GM23248 (cell line): ENCODE data around the gene F2RL2. TPM values are rescaled to one million over a fixed set of nuclear protein-coding genes. Genes with fewer than 3 reads are reported as not detected.
A peak's percentile ranks its signal among the peaks of the same experiment; 100 is the strongest.

Experiments
- DNase-seq: peaks from one replicate; pipeline ENCODE4 v3.0.0-alpha.2; 2015
- H2AFZ ChIP-seq: fragments of 200-600 bp; sonication (generic); 2 replicates; pipeline ENCODE4 v1.6.1; 2016; ENCODE audit warnings: antibody characterized with exemption
- H3F3A ChIP-seq: fragments of 200-600 bp; sonication (generic); 2 replicates; pipeline ENCODE4 v1.6.1; 2016; ENCODE audit warnings: mild to moderate bottlenecking, antibody characterized with exemption, mixed run types; ENCODE audit not compliant: insufficient read depth
- H3K27ac ChIP-seq: fragments of 200-600 bp; sonication (generic); 2 replicates; pipeline ENCODE4 v1.5.1; 2016; ENCODE audit warnings: mild to moderate bottlenecking
- H3K27me3 ChIP-seq: fragments of 200-600 bp; sonication (generic); replicated peaks from 2 replicates; pipeline ENCODE4 v1.6.1; 2016; ENCODE audit warnings: mild to moderate bottlenecking; ENCODE audit not compliant: insufficient read depth
- H3K36me3 ChIP-seq: fragments of 200-600 bp; sonication (generic); 2 replicates; pipeline ENCODE4 v1.6.1; 2016; ENCODE audit warnings: low read depth, mild to moderate bottlenecking
- H3K4me1 ChIP-seq: fragments of 200-600 bp; sonication (generic); 2 replicates; pipeline ENCODE4 v1.6.1; 2016; ENCODE audit warnings: mild to moderate bottlenecking; ENCODE audit not compliant: insufficient read depth
- H3K4me2 ChIP-seq: fragments of 200-600 bp; sonication (generic); one replicate; pipeline ENCODE4 v1.6.1; 2016; ENCODE audit warnings: mild to moderate bottlenecking; ENCODE audit not compliant: unreplicated experiment
- H3K4me3 ChIP-seq: fragments of 200-600 bp; sonication (generic); 2 replicates; pipeline ENCODE4 v1.5.1; 2016; ENCODE audit warnings: mild to moderate bottlenecking
- H3K79me2 ChIP-seq: fragments of 200-600 bp; sonication (generic); 2 replicates; pipeline ENCODE4 v1.6.1; 2016; ENCODE audit warnings: mild to moderate bottlenecking; ENCODE audit not compliant: insufficient read depth
- H3K9ac ChIP-seq: fragments of 200-600 bp; sonication (generic); 2 replicates; pipeline ENCODE4 v1.6.1; 2016; ENCODE audit warnings: mild to moderate bottlenecking
- H3K9me2 ChIP-seq: fragments of 200-600 bp; sonication (generic); 2 replicates; pipeline ENCODE4 v1.6.1; 2016; ENCODE audit warnings: mixed run types, mild to moderate bottlenecking, moderate library complexity; ENCODE audit not compliant: insufficient read depth
- H3K9me3 ChIP-seq: fragments of 200-600 bp; sonication (generic); one replicate; pipeline ENCODE4 v1.6.1; 2017; ENCODE audit warnings: low read depth
- H4K20me1 ChIP-seq: fragments of 200-600 bp; sonication (generic); 2 replicates; pipeline ENCODE4 v1.6.0; 2016; ENCODE audit not compliant: insufficient read depth
- EZH2 ChIP-seq: fragments of 200-600 bp; sonication (generic); IDR thresholded peaks from 2 replicates; pipeline ENCODE4 v1.6.1; 2018; ENCODE audit warnings: antibody characterized with exemption, mild to moderate bottlenecking; ENCODE audit not compliant: insufficient read depth, poor library complexity, severe bottlenecking
- EZH2phosphoT487 ChIP-seq: fragments of 200-600 bp; sonication (generic); IDR thresholded peaks from 2 replicates; pipeline ENCODE4 v1.6.1; 2018; ENCODE audit warnings: antibody characterized with exemption, moderate library complexity, mild to moderate bottlenecking, low read depth; ENCODE audit not compliant: insufficient read depth
- WGBS, 2 experiments: methylation state at CpG; one replicate each; pipeline ENCODE4 v1.1.6; 2015 to 2017; ENCODE audit warnings: low lambda C conversion rate in 2 of 2, low coverage in 1 of 2; ENCODE audit errors: missing lambda C conversion rate in 2 of 2; 5-methylcytosine and 5-hydroxymethylcytosine counted together
- in situ Hi-C: fragments of 300-500 bp; cut with MboI; formaldehyde crosslinking; loops from 2 replicates; pipeline ENCODE4 v1.15.0; 2020
- polyA plus RNA-seq: library from polyadenylated mRNA; unstranded; fragments of >200 nt; fragmentation: Nextera tagmentation; extraction: Ambion mirVana; gene quantifications from 2 replicates; pipeline ENCODE4 v1.2.1, GENCODE V29; 2016
- total RNA-seq: library from RNA; depleted of rRNA; stranded (reverse); fragments of >200 nt; shearing (Covaris generic); gene quantifications from 2 replicates; pipeline ENCODE4 v1.2.3, GENCODE V29; 2014; rRNA removed

F2RL2 gene
- total and polyA plus RNA-seq, 2 experiments from 2014 or later = not detected

DNA sequence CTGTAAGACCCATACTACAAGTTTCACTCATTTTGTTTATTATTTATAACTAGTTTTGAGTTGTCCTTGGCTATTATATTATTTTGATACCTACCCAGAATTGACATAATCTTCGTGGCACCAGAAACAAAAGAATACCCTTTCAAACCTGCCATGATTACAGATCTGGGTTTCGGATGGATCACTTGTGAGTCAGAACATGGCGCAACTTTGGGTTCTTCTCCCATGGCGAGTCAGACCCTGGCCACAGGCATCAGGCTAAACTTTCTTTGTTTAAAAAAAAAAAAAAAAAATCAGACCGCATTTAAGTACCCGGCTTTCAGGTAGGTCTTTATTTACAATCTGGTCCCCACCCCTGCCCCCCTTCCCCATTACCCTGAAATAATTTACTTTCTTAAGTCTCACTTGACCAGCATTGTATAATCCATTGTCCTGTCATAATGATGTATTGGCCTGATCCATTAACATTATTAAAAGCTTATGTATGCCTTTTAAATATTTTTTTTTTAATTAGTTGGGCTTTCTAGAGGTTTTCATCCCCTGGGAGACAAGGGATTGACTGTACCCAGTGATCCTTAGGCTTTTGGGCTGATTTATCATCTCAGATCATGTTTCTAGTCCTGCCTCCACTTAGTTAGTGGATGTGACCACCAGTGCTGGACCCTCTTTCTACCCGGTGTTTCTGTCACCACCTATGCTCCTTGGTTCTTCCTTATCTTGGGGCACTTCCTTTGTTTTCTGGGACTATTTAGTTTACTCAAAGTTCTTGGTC lies 43.9 kb downstream of the F2RL2 start:
- H3K4me3 ChIP-seq = no peak overlapping the region
- no peak overlapping the region for H3K27ac ChIP-seq
- H3K36me3 ChIP-seq = no peaks in the 10 kb centered on the region
- H3K9ac ChIP-seq = no peak overlapping the region
- no peaks in the 10 kb centered on the region for H4K20me1 ChIP-seq
- WGBS, 2 experiments = 37 to 41% methylated on average over 7 of the region's 7 CpGs
- peaks cover 43% of the 10 kb centered on the region for H3K27me3 ChIP-seq
- no peaks in the 10 kb centered on the region for H3K4me1 ChIP-seq
- no peaks in the 10 kb centered on the region for H3K79me2 ChIP-seq
- in situ Hi-C loops = no loop called here
- no peak overlapping the region for H2AFZ ChIP-seq
- peak; percentile 55 for DNase-seq
- TF ChIP-seq EZH2 (no peak), EZH2phosphoT487 (no peak)
- H3K9me2 ChIP-seq = no peaks in the 10 kb centered on the region
- no peaks in the 10 kb centered on the region for H3F3A ChIP-seq
- H3K4me2 ChIP-seq = no peak overlapping the region
- H3K9me3 ChIP-seq = no peaks in the 10 kb centered on the region

DNA sequence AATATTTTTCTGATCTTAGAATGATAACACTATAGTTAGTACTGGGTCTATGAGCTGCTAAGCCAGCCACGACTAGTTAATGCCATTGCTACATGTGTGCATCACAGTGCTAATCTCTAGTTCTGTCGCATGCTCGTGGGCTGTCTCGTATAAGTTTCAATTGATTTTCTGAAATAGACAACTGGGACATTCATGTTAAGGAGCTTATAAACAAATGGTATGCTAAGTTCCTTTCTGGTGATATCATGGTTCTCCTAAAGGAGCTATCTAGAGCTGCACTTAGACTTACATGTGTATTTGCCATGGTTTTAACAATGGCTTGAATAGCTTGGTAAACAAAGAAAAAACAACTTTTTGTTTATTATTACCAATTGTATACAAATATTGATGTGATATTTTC lies 46.2 kb downstream of the F2RL2 start:
- Histone ChIP-seq H3K9me2 (no peaks in the 10 kb centered on the region), H3F3A (no peaks in the 10 kb centered on the region), H3K4me1 (no peaks in the 10 kb centered on the region), H3K4me2 (no peak overlapping the region), H3K36me3 (no peaks in the 10 kb centered on the region), H3K9me3 (no peaks in the 10 kb centered on the region), H3K79me2 (no peaks in the 10 kb centered on the region), H4K20me1 (no peaks in the 10 kb centered on the region), H2AFZ (no peak overlapping the region), H3K27ac (no peak overlapping the region), H3K27me3 (peaks cover 35% of the 10 kb centered on the region), H3K4me3 (no peak overlapping the region), H3K9ac (no peak overlapping the region)
- WGBS, 2 experiments = 55 to 60% methylated on average over 4 of the region's 4 CpGs
- DNase-seq = no peak
- in situ Hi-C loops = no loop called here
- TF ChIP-seq EZH2phosphoT487 = no peak
- TF ChIP-seq EZH2 = no peak

DNA sequence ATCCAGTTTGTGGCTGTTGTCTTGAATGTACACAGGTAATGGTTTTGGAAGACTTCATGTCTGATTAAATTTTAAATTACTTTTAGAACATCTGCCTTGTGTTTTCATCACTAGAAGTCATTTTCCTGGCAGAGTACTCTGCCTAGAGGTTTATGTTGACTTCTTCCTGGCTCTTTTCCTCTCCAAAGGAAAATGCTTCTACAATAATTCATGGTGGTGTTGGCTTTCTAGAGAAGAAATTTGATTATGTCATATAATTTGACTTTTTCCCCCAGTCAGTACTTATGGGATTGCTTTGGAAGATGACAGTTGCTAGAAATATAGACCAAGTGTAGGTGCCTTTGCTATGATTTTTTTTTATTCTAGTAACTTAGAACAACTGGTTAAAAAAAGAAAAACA lies 46.8 kb downstream of the F2RL2 start:
- no peak overlapping the region for H3K4me3 ChIP-seq
- H3K27me3 ChIP-seq = peaks cover 29% of the 10 kb centered on the region
- DNase-seq = no peak
- H3K4me1 ChIP-seq = no peaks in the 10 kb centered on the region
- in situ Hi-C loops = no loop called here
- no peak overlapping the region for H3K4me2 ChIP-seq
- H2AFZ ChIP-seq = no peak overlapping the region
- H3K9ac ChIP-seq = no peak overlapping the region
- H3K9me2 ChIP-seq = no peaks in the 10 kb centered on the region
- no peak overlapping the region for H3K27ac ChIP-seq
- H3K36me3 ChIP-seq = no peaks in the 10 kb centered on the region
- no peaks in the 10 kb centered on the region for H4K20me1 ChIP-seq
- no peaks in the 10 kb centered on the region for H3K79me2 ChIP-seq
- H3K9me3 ChIP-seq = no peaks in the 10 kb centered on the region
- no peaks in the 10 kb centered on the region for H3F3A ChIP-seq
- no peak for TF ChIP-seq EZH2phosphoT487
- no peak for TF ChIP-seq EZH2

DNA sequence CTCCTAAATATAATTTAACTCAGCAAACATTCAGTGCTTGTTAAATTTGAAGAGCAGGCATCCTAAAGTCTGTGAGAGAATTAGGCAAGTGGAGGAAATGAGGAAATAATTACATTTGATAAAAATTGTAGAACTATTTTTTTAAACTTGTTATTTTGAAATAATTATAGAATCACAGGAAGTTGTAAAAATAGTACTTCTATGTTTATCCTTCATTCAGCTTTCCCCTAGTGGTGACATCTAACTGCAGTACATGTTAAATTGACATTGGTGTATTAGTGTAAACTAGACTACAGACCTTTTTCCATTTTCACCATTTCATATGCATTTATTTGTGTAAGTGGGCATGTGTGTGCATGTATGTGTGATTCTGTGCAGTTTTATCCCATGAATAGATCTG lies 51.6 kb downstream of the F2RL2 start:
- no peaks in the 10 kb centered on the region for H3K79me2 ChIP-seq
- in situ Hi-C loops = no loop called here
- DNase-seq = no peak
- no peaks in the 10 kb centered on the region for H3F3A ChIP-seq
- H3K4me3 ChIP-seq = no peak overlapping the region
- no peak overlapping the region for H2AFZ ChIP-seq
- no peak for TF ChIP-seq EZH2
- TF ChIP-seq EZH2phosphoT487 = no peak
- H3K9me2 ChIP-seq = no peaks in the 10 kb centered on the region
- H3K4me2 ChIP-seq = no peak overlapping the region
- no peak overlapping the region for H3K27ac ChIP-seq
- H3K9ac ChIP-seq = no peak overlapping the region
- H3K9me3 ChIP-seq = no peaks in the 10 kb centered on the region
- no peaks in the 10 kb centered on the region for H4K20me1 ChIP-seq
- peaks cover 18% of the 10 kb centered on the region for H3K27me3 ChIP-seq
- H3K4me1 ChIP-seq = no peaks in the 10 kb centered on the region
- H3K36me3 ChIP-seq = no peaks in the 10 kb centered on the region

DNA sequence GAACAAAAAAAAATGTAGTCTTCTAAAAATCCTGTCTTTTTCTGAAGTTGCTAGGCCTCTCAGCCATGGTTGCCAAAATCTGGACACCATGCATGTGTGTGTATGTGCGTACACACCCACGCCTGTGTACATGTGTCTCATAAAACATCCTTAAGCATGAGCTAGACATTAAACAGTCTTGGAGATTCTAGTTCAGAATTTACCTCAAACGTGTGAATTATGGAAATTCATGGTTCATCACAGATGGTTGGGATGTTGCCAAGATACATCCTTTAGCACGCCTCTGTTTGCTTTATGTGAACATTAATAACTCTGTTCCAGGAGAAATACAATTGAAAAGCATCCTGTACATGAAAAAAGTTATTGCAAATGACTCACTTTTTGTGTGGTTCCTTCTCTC lies 53.0 kb downstream of the F2RL2 start:
- no peaks in the 10 kb centered on the region for H4K20me1 ChIP-seq
- no peaks in the 10 kb centered on the region for H3F3A ChIP-seq
- no peaks in the 10 kb centered on the region for H3K9me3 ChIP-seq
- H3K27ac ChIP-seq = no peak overlapping the region
- H3K36me3 ChIP-seq = no peaks in the 10 kb centered on the region
- H3K4me3 ChIP-seq = no peak overlapping the region
- in situ Hi-C loops = no loop called here
- H3K4me2 ChIP-seq = no peak overlapping the region
- 0 out of 2 replicates have a peak, but pooled peaks cover 6% of the 10 kb centered on the region for H3K27me3 ChIP-seq
- H3K9me2 ChIP-seq = no peaks in the 10 kb centered on the region
- no peak for DNase-seq
- no peaks in the 10 kb centered on the region for H3K4me1 ChIP-seq
- H3K79me2 ChIP-seq = no peaks in the 10 kb centered on the region
- no peak overlapping the region for H3K9ac ChIP-seq
- no peak overlapping the region for H2AFZ ChIP-seq
- no peak for TF ChIP-seq EZH2phosphoT487
- TF ChIP-seq EZH2 = no peak
- WGBS, 2 experiments = 53 to 60% methylated on average over 4 of the region's 4 CpGs

Other genes starting within 250 kb of the F2RL2 start
- gene IQGAP2, start 220.1 kb downstream of the F2RL2 start, total RNA-seq = not detected in 2 replicates
- 0.11 TPM in 1 of 2 replicates, not detected in the other for gene IQGAP2, start 220.1 kb downstream of the F2RL2 start, polyA plus RNA-seq
- 3.7 and 5.3 TPM in 2 replicates for gene F2R, start 92.7 kb upstream of the F2RL2 start, total RNA-seq
- 4.4 and 4.6 TPM in 2 replicates for gene F2R, start 92.7 kb upstream of the F2RL2 start, polyA plus RNA-seq
- gene F2RL1, start 195.6 kb upstream of the F2RL2 start, total RNA-seq = 1.4 and 2.7 TPM in 2 replicates
- 1.6 and 3.3 TPM in 2 replicates for gene F2RL1, start 195.6 kb upstream of the F2RL2 start, polyA plus RNA-seq
- not detected in 2 replicates for gene S100Z, start 226.6 kb upstream of the F2RL2 start, total RNA-seq
- not detected in 2 replicates for gene S100Z, start 226.6 kb upstream of the F2RL2 start, polyA plus RNA-seq